NCI-H1694 treated with DMSO at 0.1 percent for 48 hours (cell line): ENCODE data around the gene DHPS.
"Not testable (repeated sequence)": the region's sequence is repeated elsewhere in the genome, so short reads cannot be mapped to it uniquely, and the experiment has no call there.

Source experiments
- DNase-seq: peaks from one replicate; lab custom pipeline; 2025; lab: John Stamatoyannopoulos, UW

Gene DHPS

GRCh38 chr19:12643716-12644115 lies 38.0 kb downstream of the DHPS start:
- not testable (repeated sequence) for DNase-seq

- DNase-seq, result no peak
Measured at GRCh38 chr19:12642506-12642905, 39.2 kb downstream of the DHPS start.

DNA sequence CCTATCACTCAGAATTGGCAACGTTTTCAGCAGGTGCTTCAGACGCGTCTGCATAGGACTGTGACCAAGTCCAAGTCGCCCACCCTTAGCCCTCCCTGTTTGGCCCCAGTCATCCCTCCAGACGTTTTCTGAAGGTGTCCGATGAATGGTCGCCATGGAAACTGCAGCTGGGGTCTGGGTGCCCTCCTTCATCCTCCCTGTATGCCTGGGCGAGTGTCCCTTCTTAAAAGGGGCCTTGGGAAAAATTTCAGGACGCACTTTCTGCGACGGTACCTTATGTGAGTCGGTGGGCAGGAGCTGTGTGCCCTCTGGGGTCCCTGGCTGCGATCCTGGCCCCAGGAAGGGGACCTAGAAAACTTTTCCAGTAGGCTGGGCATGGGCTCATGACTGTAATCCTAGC lies 40.2 kb downstream of the DHPS start:
- no peak for DNase-seq

DNA sequence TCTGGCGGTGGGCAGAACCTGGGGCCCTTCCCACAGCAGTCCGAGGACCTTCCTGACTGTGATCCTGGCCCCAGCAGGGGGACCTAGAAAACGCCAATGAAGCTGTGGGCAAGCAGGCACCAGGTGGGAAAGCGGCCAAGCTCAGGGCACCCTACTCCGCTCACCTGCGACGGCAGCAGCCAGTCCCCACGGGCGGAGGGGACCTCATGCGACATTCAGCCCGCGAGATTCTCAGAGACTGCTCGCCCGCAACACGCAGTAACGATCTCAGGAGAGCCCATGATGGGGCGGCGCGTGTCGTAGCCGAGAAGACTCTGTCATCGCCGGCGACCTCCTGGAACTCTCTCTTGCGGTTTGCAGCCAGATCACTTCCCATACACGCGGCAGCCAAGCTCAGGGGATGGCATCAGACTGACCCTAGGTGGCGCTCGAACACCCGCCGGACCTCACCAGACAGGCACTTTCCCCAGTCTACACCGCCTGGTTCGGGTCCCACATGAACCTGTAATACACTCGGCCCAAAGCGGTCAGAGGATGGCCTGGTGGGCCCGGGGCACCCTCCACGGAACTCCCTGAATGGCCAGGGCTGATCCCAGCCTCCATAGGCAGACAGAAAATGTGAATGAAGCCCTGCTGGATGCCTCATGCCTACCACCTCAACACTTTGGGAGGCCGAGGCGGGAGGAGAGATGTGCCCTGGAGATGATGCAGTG lies 41.6 kb downstream of the DHPS start:
- peak; percentile 45 for DNase-seq

GRCh38 chr19:12638611-12639182 lies 43.0 kb downstream of the DHPS start:
- DNase-seq, result no peak

- no peak for DNase-seq
Measured at GRCh38 chr19:12636631-12637030, 45.0 kb downstream of the DHPS start.

- DNase-seq, result no peak
Measured at GRCh38 chr19:12629215-12629614, 52.5 kb downstream of the DHPS start.

GRCh38 chr19:12628040-12629022 lies 53.3 kb downstream of the DHPS start:
- no peak for DNase-seq

- no peak for DNase-seq
Measured at GRCh38 chr19:12626958-12627357, 54.7 kb downstream of the DHPS start.
